Suprapubic skin (tissue), 4 donors: ENCODE data around the gene KAZN.

Source experiments
- EP300 ChIP-seq: sonication (generic); formaldehyde crosslinking; IDR thresholded peaks from one replicate; pipeline ENCODE4 v1.6.1; 2017; ENCODE audit warnings: antibody characterized with exemption
- POLR2A ChIP-seq, 2 donors: fragments of 450-650 bp; IDR thresholded peaks; one replicate each; pipeline ENCODE4 v1.6.1; 2017; ENCODE audit warnings: antibody characterized with exemption in 2 of 2, mild to moderate bottlenecking in 2 of 2, moderate library complexity in 2 of 2
- POLR2AphosphoS5 ChIP-seq, 3 donors: sonication (generic); formaldehyde crosslinking; IDR thresholded peaks; one replicate each; pipeline ENCODE4 v1.6.1; 2017; ENCODE audit warnings: antibody characterized with exemption in 3 of 3
- TF ChIP-seq, protein P1 (sequence below), 2 donors: fragments of 200-600 bp in 1 of 2; fragments of 450-650 bp in 1 of 2; sonication (generic) in 1 of 2; IDR thresholded peaks; one replicate each; pipeline ENCODE4 v1.5.1; 2016 to 2019; ENCODE audit warnings: antibody characterized with exemption in 2 of 2, mild to moderate bottlenecking in 1 of 2, moderate library complexity in 1 of 2

DNA sequence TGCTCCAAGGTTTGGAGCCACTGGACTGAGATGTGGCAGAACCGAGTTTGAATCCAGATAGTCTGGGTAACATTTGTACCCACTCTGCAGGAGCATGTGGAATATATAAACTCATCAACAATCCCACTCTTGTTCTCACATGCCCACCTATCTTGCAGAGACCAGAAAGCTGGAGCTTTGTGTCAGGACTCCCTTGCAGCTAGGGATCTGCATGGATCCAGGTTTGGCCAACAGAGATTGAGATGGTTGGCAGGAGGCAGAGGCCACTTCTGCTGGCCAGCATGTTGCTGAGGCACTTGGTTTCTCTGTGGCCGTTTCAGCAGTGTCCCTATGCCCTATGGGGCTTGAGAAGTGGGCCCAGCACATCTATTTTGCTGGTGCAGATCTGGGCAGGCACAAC lies 208.3 kb downstream of the KAZN start:
- TF ChIP-seq POLR2AphosphoS5 (IDR thresholded peaks at IDR 0.05) (no peak), POLR2A (IDR thresholded peaks at IDR 0.05) (no peak), EP300 (no peak)
- TF ChIP-seq, protein P1, sequence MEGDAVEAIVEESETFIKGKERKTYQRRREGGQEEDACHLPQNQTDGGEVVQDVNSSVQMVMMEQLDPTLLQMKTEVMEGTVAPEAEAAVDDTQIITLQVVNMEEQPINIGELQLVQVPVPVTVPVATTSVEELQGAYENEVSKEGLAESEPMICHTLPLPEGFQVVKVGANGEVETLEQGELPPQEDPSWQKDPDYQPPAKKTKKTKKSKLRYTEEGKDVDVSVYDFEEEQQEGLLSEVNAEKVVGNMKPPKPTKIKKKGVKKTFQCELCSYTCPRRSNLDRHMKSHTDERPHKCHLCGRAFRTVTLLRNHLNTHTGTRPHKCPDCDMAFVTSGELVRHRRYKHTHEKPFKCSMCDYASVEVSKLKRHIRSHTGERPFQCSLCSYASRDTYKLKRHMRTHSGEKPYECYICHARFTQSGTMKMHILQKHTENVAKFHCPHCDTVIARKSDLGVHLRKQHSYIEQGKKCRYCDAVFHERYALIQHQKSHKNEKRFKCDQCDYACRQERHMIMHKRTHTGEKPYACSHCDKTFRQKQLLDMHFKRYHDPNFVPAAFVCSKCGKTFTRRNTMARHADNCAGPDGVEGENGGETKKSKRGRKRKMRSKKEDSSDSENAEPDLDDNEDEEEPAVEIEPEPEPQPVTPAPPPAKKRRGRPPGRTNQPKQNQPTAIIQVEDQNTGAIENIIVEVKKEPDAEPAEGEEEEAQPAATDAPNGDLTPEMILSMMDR (IDR thresholded peaks at IDR 0.05), result no peak
